ENCODE data around the gene GNA12. TPM values are rescaled to one million over a fixed set of nuclear protein-coding genes. Genes with fewer than 3 reads are reported as not detected.

GNA12 gene
- total RNA-seq, 1 donor from 2014 or later = 12.1 TPM

DNA sequence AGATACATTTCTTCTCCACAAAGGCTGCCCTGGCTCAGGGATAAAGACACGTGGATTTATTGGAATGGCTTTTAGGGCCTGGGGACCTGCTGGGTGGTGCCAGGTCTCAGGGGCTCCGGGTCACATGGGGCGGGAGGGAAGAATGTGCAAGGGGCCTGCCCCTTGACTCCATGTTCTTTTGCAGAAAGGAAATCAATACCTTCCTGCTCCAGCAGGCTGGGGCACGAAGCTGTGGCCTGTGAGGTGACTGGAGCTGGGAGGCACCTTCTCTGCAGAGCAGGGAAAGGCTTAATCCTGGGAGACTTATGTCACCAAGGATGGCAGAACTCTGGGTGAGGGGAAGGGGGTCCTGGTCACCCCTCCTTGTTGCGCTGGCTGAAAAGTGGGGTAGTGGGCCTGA, 42.3 kb upstream of the GNA12 start:
- DNase-seq (ENCODE audit: low read depth) = no peak
- TF ChIP-seq, protein P1, sequence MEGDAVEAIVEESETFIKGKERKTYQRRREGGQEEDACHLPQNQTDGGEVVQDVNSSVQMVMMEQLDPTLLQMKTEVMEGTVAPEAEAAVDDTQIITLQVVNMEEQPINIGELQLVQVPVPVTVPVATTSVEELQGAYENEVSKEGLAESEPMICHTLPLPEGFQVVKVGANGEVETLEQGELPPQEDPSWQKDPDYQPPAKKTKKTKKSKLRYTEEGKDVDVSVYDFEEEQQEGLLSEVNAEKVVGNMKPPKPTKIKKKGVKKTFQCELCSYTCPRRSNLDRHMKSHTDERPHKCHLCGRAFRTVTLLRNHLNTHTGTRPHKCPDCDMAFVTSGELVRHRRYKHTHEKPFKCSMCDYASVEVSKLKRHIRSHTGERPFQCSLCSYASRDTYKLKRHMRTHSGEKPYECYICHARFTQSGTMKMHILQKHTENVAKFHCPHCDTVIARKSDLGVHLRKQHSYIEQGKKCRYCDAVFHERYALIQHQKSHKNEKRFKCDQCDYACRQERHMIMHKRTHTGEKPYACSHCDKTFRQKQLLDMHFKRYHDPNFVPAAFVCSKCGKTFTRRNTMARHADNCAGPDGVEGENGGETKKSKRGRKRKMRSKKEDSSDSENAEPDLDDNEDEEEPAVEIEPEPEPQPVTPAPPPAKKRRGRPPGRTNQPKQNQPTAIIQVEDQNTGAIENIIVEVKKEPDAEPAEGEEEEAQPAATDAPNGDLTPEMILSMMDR (IDR thresholded peaks at IDR 0.05; ENCODE audit: insufficient read depth, low read length, severe bottlenecking) = no peak
- no peak for FAIRE-seq
- Histone ChIP-seq H3K4me3 (ENCODE audit: low read depth, low read length) (no peak overlapping the region), H3K27me3 (ENCODE audit: control insufficient read depth, insufficient read depth, low read length) (peaks cover 1% of the 10 kb centered on the region), H3K36me3 (ENCODE audit: control insufficient read depth, insufficient read depth, low read length) (no peaks in the 10 kb centered on the region)

DNA sequence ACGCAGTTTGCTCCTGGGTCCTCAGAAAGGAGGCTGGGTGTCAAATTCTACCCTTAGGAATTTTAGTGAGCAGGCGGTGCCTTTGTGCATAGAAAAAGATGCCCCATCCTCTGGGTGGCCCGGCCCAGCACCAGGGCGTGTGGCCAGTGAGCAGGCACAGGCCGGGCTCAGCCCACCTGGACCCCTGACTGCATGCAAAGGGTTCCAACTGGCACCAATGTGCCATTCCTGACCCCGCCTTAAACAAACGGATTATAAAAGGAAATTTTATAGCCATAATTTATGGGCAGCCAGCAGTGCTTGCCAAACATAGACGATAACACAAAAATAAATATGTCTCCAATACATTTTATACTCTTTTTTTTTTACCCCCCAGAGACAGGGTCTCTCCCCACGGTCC, 40.1 kb upstream of the GNA12 start:
- no peak for FAIRE-seq
- no peak for DNase-seq (ENCODE audit: low read depth)
- H3K4me3 ChIP-seq (ENCODE audit: low read depth, low read length) = no peak overlapping the region
- H3K36me3 ChIP-seq (ENCODE audit: control insufficient read depth, insufficient read depth, low read length) = no peaks in the 10 kb centered on the region
- TF ChIP-seq, protein P1 (IDR thresholded peaks at IDR 0.05; ENCODE audit: insufficient read depth, low read length, severe bottlenecking) = no peak
- no peaks in the 10 kb centered on the region for H3K27me3 ChIP-seq (ENCODE audit: control insufficient read depth, insufficient read depth, low read length)

DNA sequence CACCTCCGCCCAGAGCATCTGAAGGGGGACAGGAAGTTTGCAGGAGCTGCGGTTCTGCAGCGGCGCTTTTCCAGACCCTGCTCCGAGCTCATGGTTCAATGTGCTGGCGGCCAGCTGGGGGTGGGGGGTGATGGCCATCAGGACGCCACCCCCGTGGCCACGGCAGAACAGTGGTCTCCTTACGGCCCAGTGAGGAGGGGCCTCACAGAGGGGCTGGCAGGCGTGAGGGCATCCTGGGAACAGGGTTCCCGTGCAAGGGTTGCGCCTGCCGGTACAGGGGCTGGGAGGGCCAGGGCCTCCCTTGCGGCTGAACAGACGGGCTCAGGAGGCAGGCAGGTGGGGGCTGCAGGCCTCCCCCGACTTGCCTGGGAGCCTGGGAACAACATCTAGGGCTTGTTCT, 39.0 kb upstream of the GNA12 start:
- TF ChIP-seq, protein P1 (IDR thresholded peaks at IDR 0.05; ENCODE audit: insufficient read depth, low read length, severe bottlenecking) = no peak
- H3K4me3 ChIP-seq (ENCODE audit: low read depth, low read length) = no peak overlapping the region
- H3K36me3 ChIP-seq (ENCODE audit: control insufficient read depth, insufficient read depth, low read length) = no peaks in the 10 kb centered on the region
- FAIRE-seq (no peak), DNase-seq (ENCODE audit: low read depth) (no peak)
- no peaks in the 10 kb centered on the region for H3K27me3 ChIP-seq (ENCODE audit: control insufficient read depth, insufficient read depth, low read length)

DNA sequence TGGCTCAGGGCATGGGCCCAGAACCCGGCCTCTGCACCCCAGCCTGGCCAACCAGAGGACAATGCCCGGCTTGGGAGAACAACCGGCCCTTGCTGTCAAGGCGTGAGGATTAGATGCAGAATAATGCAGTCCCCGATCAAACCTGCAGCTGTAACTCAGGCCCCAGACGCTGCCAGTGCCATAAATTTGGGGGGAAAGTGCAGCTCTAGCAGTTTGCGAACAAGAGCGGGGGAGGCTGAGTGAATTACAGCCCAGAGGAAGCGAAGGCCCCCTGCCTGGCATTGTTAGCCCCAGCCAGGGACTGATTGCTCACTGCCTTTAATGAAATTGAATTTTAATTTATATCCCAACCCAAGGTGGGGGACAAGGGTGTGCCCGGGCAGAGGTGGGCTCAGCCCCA, 38.0 kb upstream of the GNA12 start:
- FAIRE-seq (no peak), DNase-seq (ENCODE audit: low read depth) (no peak)
- TF ChIP-seq, protein P1 (IDR thresholded peaks at IDR 0.05; ENCODE audit: insufficient read depth, low read length, severe bottlenecking) = no peak
- Histone ChIP-seq H3K27me3 (ENCODE audit: control insufficient read depth, insufficient read depth, low read length) (no peaks in the 10 kb centered on the region), H3K36me3 (ENCODE audit: control insufficient read depth, insufficient read depth, low read length) (no peaks in the 10 kb centered on the region), H3K4me3 (ENCODE audit: low read depth, low read length) (no peak overlapping the region)

DNA sequence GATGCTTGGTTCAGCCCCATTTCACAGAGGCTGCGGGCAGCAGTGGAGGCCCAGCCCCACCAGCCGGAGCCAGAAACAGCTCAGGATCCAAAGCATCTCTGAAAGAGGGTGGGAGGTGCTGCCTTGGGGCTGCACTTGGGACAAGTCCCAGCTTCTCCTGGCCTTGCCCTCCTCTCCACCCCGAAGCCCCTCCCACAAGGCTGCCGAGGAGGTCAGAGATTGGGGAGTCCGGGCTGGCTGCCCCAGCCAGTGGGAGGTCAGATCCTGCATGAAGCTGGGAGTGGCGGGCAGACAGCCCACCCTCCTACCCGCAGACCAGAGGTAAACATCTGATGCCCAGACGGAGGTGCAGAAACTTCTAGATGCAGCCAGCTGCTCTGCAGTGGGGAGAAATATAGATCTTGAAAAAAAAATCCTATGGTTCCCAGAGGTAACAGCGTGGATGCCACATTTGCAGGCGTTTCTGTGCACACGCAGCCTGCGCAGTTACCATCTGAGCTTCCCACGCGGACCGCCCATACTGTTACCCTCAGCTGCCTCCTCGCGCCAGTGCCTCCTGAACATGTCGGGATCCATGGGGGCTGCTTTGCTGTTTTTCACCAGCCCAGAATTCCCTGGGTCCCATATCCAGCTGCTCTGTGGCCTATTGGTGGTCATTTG, 36.9 kb upstream of the GNA12 start:
- TF ChIP-seq, protein P1 (IDR thresholded peaks at IDR 0.05; ENCODE audit: insufficient read depth, low read length, severe bottlenecking) = no peak
- FAIRE-seq = no peak
- DNase-seq (ENCODE audit: low read depth) = no peak

DNA sequence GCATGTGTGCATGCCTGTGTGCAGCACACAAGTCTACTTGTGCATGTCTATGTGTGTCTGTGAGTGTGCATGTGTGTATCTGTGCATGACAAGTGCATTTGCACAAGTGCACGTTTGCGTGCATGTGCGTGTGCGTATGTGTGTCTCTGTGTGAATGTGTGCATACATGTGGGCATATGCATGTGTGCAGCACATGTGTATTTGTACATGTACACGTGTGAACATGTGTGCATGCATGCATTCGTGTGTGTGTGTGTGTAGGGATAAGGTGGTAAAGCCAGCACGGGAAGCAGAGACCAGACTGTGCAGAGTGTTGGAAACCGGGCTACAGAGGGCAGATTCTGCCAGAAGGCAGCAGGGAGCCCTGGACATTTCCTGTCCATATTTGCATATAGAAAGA, 35.9 kb upstream of the GNA12 start:
- no peaks in the 10 kb centered on the region for H3K36me3 ChIP-seq (ENCODE audit: control insufficient read depth, insufficient read depth, low read length)
- FAIRE-seq (peak; percentile 99), DNase-seq (ENCODE audit: low read depth) (no peak)
- no peaks in the 10 kb centered on the region for H3K27me3 ChIP-seq (ENCODE audit: control insufficient read depth, insufficient read depth, low read length)
- TF ChIP-seq, protein P1 (IDR thresholded peaks at IDR 0.05; ENCODE audit: insufficient read depth, low read length, severe bottlenecking) = no peak
- no peak overlapping the region for H3K4me3 ChIP-seq (ENCODE audit: low read depth, low read length)

More for the DNA sequence above, 36.9 kb upstream of the GNA12 start:
- Histone ChIP-seq H3K36me3 (ENCODE audit: control insufficient read depth, insufficient read depth, low read length) (no peaks in the 10 kb centered on the region), H3K4me3 (ENCODE audit: low read depth, low read length) (no peak overlapping the region), H3K27me3 (ENCODE audit: control insufficient read depth, insufficient read depth, low read length) (no peaks in the 10 kb centered on the region)
